ENCODE data around the gene WNT6. TPM values are rescaled to one million over a fixed set of nuclear protein-coding genes. Genes with fewer than 3 reads are reported as not detected.

WNT6 gene
- total RNA-seq, 1 donor from 2014 or later = not detected

DNA sequence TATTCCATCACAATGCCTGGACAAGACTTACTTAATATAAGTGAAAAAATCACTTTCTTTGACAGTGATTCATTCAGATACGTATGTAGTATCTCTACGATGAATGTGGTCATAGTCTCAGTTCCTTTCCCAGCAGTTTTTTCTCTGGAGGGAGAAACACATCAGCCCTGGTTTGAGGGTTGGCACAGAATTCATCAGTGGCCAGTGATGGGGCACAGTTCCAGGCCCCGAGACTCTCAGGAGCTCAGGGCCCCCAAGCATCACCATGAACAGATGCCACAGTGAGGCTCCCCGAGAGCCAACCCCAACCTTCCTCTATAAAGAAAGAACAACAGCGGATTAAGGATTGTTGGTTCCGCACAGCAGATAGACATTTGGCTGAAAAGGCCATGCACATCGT is 40.5 kb upstream of the WNT6 start:
- peaks cover 10% of the 10 kb centered on the region for H3K27me3 Mint-ChIP-seq (ENCODE audit: unreplicated experiment)
- H3K4me3 Mint-ChIP-seq (ENCODE audit: unreplicated experiment) = no peak overlapping the region
- no peak overlapping the region for H3K27ac Mint-ChIP-seq (ENCODE audit: unreplicated experiment)
- no peak for DNase-seq (ENCODE audit: low spot score)
- H3K36me3 Mint-ChIP-seq (ENCODE audit: low read depth, unreplicated experiment) = peaks cover 6% of the 10 kb centered on the region
- no peaks in the 10 kb centered on the region for H3K9me3 Mint-ChIP-seq (ENCODE audit: unreplicated experiment)
- H3K4me1 Mint-ChIP-seq (ENCODE audit: unreplicated experiment) = no peaks in the 10 kb centered on the region
- TF ChIP-seq, protein P1, sequence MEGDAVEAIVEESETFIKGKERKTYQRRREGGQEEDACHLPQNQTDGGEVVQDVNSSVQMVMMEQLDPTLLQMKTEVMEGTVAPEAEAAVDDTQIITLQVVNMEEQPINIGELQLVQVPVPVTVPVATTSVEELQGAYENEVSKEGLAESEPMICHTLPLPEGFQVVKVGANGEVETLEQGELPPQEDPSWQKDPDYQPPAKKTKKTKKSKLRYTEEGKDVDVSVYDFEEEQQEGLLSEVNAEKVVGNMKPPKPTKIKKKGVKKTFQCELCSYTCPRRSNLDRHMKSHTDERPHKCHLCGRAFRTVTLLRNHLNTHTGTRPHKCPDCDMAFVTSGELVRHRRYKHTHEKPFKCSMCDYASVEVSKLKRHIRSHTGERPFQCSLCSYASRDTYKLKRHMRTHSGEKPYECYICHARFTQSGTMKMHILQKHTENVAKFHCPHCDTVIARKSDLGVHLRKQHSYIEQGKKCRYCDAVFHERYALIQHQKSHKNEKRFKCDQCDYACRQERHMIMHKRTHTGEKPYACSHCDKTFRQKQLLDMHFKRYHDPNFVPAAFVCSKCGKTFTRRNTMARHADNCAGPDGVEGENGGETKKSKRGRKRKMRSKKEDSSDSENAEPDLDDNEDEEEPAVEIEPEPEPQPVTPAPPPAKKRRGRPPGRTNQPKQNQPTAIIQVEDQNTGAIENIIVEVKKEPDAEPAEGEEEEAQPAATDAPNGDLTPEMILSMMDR (IDR thresholded peaks at IDR 0.05; ENCODE audit: unreplicated experiment) = no peak

DNA sequence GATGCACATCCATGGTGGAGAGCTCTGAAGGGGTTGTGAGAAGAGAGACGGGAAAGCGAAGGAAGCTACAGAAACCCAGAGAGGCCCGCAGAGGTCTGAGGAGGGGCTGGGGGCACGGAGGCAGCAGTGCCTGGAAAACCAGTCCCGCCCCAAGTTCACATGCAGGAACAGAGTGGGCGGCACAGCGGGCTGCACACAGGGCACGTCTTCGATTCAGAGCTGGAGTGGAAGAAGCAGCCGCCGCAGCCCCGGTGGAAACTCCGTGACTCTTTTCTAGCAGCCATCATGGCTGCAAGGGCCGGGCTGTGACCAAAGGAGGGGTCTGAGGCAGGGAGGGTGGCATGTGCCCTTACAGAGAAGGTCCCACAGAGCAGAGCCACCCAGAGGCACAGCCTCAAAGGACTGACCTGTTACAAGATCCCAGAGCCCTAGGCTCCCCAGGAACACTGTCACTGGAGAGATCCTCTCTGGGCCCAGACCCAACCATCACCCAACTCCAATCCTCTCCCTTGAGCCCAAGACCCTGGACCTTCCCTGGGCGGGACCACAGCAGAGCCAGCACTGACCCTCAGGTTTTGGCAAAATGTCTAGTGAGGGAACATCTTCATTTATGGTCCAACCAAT is 38.7 kb upstream of the WNT6 start:
- no peak overlapping the region for H3K27ac Mint-ChIP-seq (ENCODE audit: unreplicated experiment)

DNA sequence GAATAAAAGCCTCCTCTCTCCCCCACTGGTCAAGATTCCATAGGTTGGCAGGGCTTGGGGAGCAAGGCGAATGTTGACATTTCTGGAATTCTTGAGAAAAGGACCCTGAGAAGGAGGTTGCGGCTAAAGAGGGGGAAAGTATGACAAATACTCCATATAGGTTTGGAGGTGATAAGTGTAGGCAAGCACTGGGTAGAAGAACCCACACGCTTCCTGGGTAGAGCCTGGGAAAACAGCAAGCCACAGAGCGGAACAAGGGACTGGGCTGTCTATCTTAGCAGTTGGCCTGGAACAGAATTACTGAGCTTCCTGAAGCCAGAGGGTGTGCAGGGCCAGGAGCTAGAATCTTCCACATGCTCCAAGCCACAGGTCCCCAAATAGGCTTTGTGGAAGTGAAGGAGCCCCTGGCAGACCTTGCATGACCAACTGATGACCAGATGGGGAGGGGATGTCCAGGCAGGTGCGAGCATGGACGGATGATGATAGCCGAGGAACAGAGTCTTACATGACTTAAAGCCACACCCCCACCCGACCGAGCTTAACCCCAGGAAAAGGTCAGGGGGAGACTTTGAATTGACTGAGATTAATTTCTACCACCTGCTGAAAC is 37.9 kb upstream of the WNT6 start:
- no peak for DNase-seq (ENCODE audit: low spot score)
- Mint-ChIP-seq H3K4me1 (ENCODE audit: unreplicated experiment) (no peaks in the 10 kb centered on the region), H3K36me3 (ENCODE audit: low read depth, unreplicated experiment) (peaks cover under 1% of the 10 kb centered on the region), H3K27ac (ENCODE audit: unreplicated experiment) (peak overlapping the region; percentile 8), H3K27me3 (ENCODE audit: unreplicated experiment) (peaks cover 5% of the 10 kb centered on the region), H3K4me3 (ENCODE audit: unreplicated experiment) (no peak overlapping the region), H3K9me3 (ENCODE audit: unreplicated experiment) (no peaks in the 10 kb centered on the region)
- TF ChIP-seq, protein P1 (IDR thresholded peaks at IDR 0.05; ENCODE audit: unreplicated experiment) = no peak

More for the DNA sequence above, 38.7 kb upstream of the WNT6 start:
- H3K27me3 Mint-ChIP-seq (ENCODE audit: unreplicated experiment) = peaks cover 8% of the 10 kb centered on the region
- H3K9me3 Mint-ChIP-seq (ENCODE audit: unreplicated experiment) = no peaks in the 10 kb centered on the region
- no peaks in the 10 kb centered on the region for H3K4me1 Mint-ChIP-seq (ENCODE audit: unreplicated experiment)
- peak overlapping the region; percentile 14 for H3K4me3 Mint-ChIP-seq (ENCODE audit: unreplicated experiment)
- peaks cover 6% of the 10 kb centered on the region for H3K36me3 Mint-ChIP-seq (ENCODE audit: low read depth, unreplicated experiment)
- TF ChIP-seq, protein P1 (IDR thresholded peaks at IDR 0.05; ENCODE audit: unreplicated experiment) = no peak
- no peak for DNase-seq (ENCODE audit: low spot score)

DNA sequence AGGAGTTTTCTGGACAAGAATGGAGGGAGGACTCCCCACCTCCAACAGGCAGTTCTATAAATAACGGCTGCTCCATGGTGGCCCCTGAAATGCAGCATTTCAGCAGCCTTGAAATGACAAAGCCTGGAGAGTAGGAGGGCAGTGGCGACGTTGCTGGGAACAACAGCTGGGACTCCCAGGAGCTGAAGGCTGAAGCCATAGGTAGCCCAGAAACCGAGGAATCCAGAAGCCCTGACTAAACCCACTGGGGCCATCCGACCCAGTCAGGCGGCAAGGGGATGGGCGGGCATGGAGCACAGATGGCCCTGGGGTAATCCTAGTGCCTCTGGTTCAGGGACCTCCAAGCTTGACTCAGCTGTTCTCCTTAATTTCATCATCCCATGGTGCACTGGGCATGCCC is 37.0 kb upstream of the WNT6 start:
- no peak for DNase-seq (ENCODE audit: low spot score)
- H3K36me3 Mint-ChIP-seq (ENCODE audit: low read depth, unreplicated experiment) = no peaks in the 10 kb centered on the region
- no peaks in the 10 kb centered on the region for H3K9me3 Mint-ChIP-seq (ENCODE audit: unreplicated experiment)
- H3K4me3 Mint-ChIP-seq (ENCODE audit: unreplicated experiment) = no peak overlapping the region
- TF ChIP-seq, protein P1 (IDR thresholded peaks at IDR 0.05; ENCODE audit: unreplicated experiment) = no peak
- no peak overlapping the region for H3K27ac Mint-ChIP-seq (ENCODE audit: unreplicated experiment)
- no peaks in the 10 kb centered on the region for H3K4me1 Mint-ChIP-seq (ENCODE audit: unreplicated experiment)
- H3K27me3 Mint-ChIP-seq (ENCODE audit: unreplicated experiment) = peaks cover 7% of the 10 kb centered on the region

DNA sequence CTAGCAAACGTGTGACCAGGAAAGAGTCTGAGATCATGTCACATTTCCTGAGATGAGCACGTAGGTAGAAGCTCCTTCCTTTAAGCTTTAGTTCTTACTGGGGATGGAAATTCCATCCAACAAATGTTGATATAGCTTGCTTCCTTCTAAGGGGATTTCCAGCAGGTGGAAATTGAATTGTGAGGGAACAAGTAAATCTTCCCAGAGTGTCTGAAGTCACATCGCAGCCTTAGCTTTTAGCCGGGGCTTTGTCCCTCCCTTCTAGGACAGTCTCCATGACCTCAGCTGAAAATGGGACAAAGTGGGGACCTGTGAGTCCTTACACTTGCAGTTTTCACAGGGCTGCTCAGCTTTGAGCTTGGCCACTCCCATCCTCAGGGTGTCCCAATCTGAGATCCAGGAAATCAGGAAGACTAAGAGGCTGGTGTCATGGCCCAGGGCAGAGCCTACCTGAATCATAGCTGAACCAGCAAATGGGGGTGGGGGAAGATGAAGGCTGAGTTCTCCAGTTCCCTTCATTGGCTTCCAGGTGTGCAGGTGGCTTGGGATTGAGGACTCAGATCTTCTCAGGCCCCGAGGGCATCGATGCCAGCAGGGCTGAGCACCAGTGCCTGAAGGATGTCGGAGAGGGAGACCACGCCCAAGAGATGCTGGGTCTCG is 36.3 kb upstream of the WNT6 start:
- H3K4me1 Mint-ChIP-seq (ENCODE audit: unreplicated experiment) = no peaks in the 10 kb centered on the region
- H3K9me3 Mint-ChIP-seq (ENCODE audit: unreplicated experiment) = no peaks in the 10 kb centered on the region
- no peak overlapping the region for H3K4me3 Mint-ChIP-seq (ENCODE audit: unreplicated experiment)
- H3K27ac Mint-ChIP-seq (ENCODE audit: unreplicated experiment) = no peak overlapping the region
- TF ChIP-seq, protein P1 (IDR thresholded peaks at IDR 0.05; ENCODE audit: unreplicated experiment) = no peak
- H3K36me3 Mint-ChIP-seq (ENCODE audit: low read depth, unreplicated experiment) = no peaks in the 10 kb centered on the region
- no peak for DNase-seq (ENCODE audit: low spot score)
- peaks cover 7% of the 10 kb centered on the region for H3K27me3 Mint-ChIP-seq (ENCODE audit: unreplicated experiment)
